ENCODE results near the gene CACNA2D2. TPM values are rescaled to one million over a fixed set of nuclear protein-coding genes. Genes with fewer than 3 reads are reported as not detected.

The CACNA2D2 gene
- polyA plus RNA-seq, 1 of the 3 experiments (the other 2 are of a cell fraction): 1.1 TPM

DNA sequence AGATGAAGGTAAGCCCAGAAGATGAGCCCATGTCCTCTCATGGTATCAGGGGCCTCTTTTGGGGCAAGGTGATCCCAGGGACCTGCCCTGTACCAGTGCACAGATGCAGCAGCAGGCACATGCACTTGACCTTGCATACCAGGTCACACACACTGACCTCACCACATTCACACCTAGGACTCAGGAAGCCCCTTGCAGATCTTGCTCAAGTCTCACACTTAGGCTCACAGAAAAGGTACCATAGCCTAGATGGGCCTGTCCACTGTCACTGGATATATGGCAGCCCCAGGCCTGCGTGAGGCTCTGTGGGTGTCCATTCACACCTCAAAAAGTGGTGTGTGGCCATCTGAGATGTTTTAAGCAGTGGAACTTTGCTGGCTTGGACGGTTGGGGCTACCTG, 58.7 kb downstream of the CACNA2D2 start:
- ChIA-PET POLR2A (no interaction called here), CTCF (interaction anchor here (0.7 to 23.2 kb wide), 2 partner anchors 9 to 100 kb away, joined by 3 to 499 read pairs; no protein-coding TSS in a partner anchor)
- Histone ChIP-seq H3K9me3 (no peaks in the 10 kb centered on the region), H3K9ac (no peak overlapping the region), H3K79me2 (ENCODE audit: insufficient read depth) (no peaks in the 10 kb centered on the region), H3K27me3 (ENCODE audit: insufficient read depth) (no peaks in the 10 kb centered on the region), H3K4me3 (ENCODE audit: low read depth in 2 of 2, low read length in 1 of 2) (no peak overlapping the region), H3K4me1 (ENCODE audit: control insufficient read depth in 1 of 2, insufficient read depth in 2 of 2, low read depth in 1 of 2, low read length in 1 of 2) (peaks cover 0 to 62% of the 10 kb centered on the region in 2 experiments; a peak in 1 of 4 replicates), H3K4me2 (no peak overlapping the region), H3K9me2 (no peaks in the 10 kb centered on the region), H3K27ac (ENCODE audit: low read depth in 2 of 2, low read length in 1 of 2) (no peak overlapping the region; a peak in 1 of 4 replicates), H3F3A (replicated peaks; ENCODE audit: insufficient read depth) (no peaks in the 10 kb centered on the region), H2AFZ (ENCODE audit: low read depth) (no peak overlapping the region), H4K20me1 (ENCODE audit: insufficient read depth) (no peaks in the 10 kb centered on the region), H3K36me3 (replicated peaks in 1 of 2; ENCODE audit: control insufficient read depth in 1 of 2, insufficient read depth in 2 of 2, low read length in 1 of 2) (no peaks in the 10 kb centered on the region)
- WGBS (ENCODE audit: low lambda C conversion rate): 25% methylated on average over 2 of the region's 2 CpGs
- no peak for DNase-seq
- no peak for TF ChIP-seq RCOR1 (IDR thresholded peaks at IDR 0.05; ENCODE audit: low read length)
- no peak for TF ChIP-seq MEF2A (IDR thresholded peaks at IDR 0.05; ENCODE audit: borderline replicate concordance, low read depth)
- TF ChIP-seq, protein P1, sequence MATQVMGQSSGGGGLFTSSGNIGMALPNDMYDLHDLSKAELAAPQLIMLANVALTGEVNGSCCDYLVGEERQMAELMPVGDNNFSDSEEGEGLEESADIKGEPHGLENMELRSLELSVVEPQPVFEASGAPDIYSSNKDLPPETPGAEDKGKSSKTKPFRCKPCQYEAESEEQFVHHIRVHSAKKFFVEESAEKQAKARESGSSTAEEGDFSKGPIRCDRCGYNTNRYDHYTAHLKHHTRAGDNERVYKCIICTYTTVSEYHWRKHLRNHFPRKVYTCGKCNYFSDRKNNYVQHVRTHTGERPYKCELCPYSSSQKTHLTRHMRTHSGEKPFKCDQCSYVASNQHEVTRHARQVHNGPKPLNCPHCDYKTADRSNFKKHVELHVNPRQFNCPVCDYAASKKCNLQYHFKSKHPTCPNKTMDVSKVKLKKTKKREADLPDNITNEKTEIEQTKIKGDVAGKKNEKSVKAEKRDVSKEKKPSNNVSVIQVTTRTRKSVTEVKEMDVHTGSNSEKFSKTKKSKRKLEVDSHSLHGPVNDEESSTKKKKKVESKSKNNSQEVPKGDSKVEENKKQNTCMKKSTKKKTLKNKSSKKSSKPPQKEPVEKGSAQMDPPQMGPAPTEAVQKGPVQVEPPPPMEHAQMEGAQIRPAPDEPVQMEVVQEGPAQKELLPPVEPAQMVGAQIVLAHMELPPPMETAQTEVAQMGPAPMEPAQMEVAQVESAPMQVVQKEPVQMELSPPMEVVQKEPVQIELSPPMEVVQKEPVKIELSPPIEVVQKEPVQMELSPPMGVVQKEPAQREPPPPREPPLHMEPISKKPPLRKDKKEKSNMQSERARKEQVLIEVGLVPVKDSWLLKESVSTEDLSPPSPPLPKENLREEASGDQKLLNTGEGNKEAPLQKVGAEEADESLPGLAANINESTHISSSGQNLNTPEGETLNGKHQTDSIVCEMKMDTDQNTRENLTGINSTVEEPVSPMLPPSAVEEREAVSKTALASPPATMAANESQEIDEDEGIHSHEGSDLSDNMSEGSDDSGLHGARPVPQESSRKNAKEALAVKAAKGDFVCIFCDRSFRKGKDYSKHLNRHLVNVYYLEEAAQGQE (IDR thresholded peaks at IDR 0.05; ENCODE audit: low read depth, low read length): no peak
- TF ChIP-seq JUND (IDR thresholded peaks at IDR 0.05): no peak
- no peak for TF ChIP-seq GATA2 (CRISPR knock-in tag; IDR thresholded peaks at IDR 0.05)
- no peak for TF ChIP-seq FOSL2 (IDR thresholded peaks at IDR 0.05; ENCODE audit: borderline replicate concordance, low read depth)
- TF ChIP-seq, protein P2, sequence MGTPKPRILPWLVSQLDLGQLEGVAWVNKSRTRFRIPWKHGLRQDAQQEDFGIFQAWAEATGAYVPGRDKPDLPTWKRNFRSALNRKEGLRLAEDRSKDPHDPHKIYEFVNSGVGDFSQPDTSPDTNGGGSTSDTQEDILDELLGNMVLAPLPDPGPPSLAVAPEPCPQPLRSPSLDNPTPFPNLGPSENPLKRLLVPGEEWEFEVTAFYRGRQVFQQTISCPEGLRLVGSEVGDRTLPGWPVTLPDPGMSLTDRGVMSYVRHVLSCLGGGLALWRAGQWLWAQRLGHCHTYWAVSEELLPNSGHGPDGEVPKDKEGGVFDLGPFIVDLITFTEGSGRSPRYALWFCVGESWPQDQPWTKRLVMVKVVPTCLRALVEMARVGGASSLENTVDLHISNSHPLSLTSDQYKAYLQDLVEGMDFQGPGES (IDR thresholded peaks at IDR 0.05; ENCODE audit: low read depth, low read length): no peak
- TF ChIP-seq YY1 (IDR thresholded peaks at IDR 0.05; ENCODE audit: low read depth): no peak
- TF ChIP-seq, protein P3, sequence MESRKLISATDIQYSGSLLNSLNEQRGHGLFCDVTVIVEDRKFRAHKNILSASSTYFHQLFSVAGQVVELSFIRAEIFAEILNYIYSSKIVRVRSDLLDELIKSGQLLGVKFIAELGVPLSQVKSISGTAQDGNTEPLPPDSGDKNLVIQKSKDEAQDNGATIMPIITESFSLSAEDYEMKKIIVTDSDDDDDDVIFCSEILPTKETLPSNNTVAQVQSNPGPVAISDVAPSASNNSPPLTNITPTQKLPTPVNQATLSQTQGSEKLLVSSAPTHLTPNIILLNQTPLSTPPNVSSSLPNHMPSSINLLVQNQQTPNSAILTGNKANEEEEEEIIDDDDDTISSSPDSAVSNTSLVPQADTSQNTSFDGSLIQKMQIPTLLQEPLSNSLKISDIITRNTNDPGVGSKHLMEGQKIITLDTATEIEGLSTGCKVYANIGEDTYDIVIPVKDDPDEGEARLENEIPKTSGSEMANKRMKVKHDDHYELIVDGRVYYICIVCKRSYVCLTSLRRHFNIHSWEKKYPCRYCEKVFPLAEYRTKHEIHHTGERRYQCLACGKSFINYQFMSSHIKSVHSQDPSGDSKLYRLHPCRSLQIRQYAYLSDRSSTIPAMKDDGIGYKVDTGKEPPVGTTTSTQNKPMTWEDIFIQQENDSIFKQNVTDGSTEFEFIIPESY (IDR thresholded peaks at IDR 0.05; ENCODE audit: borderline replicate concordance, low read depth): no peak
- no peak for TF ChIP-seq EZH2phosphoT487 (IDR thresholded peaks at IDR 0.05; ENCODE audit: borderline replicate concordance, low read depth)
- no peak for TF ChIP-seq TAF1 (IDR thresholded peaks at IDR 0.05; ENCODE audit: borderline replicate concordance, low read depth, low read length)
- TF ChIP-seq, protein P4, sequence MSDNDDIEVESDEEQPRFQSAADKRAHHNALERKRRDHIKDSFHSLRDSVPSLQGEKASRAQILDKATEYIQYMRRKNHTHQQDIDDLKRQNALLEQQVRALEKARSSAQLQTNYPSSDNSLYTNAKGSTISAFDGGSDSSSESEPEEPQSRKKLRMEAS (IDR thresholded peaks at IDR 0.05; ENCODE audit: low read depth): no peak
- no peak for TF ChIP-seq EP300 (IDR thresholded peaks at IDR 0.05; ENCODE audit: borderline replicate concordance in 1 of 2, low read depth in 1 of 2, low read length in 1 of 2)
- TF ChIP-seq FOXM1 (IDR thresholded peaks at IDR 0.05; ENCODE audit: low read depth): no peak

Measured in SK-N-SH (cell line).